ENCODE measurements around the gene IHH.

The IHH gene

DNA sequence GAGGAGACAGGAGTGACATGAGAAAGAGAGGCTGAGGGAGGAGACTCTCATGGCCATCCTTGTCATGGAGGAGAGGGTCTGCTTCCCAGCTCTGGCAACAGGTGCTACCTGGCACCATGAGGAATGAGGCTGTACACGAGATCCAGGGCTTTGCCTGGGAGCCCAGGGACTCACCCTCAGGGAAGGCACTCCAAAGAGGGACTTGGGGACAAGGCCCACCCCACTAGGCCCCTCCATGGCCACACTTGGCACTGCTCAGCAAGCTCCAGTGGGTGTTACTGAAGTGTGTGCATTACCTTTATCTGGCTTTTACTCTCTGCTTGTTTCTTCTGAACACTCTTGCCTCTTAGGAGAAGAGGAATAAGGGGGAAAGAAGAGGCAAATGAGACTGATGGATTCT is 22.1 kb downstream of the IHH start:
- no peak for DNase-seq (ENCODE audit: low spot score)

DNA sequence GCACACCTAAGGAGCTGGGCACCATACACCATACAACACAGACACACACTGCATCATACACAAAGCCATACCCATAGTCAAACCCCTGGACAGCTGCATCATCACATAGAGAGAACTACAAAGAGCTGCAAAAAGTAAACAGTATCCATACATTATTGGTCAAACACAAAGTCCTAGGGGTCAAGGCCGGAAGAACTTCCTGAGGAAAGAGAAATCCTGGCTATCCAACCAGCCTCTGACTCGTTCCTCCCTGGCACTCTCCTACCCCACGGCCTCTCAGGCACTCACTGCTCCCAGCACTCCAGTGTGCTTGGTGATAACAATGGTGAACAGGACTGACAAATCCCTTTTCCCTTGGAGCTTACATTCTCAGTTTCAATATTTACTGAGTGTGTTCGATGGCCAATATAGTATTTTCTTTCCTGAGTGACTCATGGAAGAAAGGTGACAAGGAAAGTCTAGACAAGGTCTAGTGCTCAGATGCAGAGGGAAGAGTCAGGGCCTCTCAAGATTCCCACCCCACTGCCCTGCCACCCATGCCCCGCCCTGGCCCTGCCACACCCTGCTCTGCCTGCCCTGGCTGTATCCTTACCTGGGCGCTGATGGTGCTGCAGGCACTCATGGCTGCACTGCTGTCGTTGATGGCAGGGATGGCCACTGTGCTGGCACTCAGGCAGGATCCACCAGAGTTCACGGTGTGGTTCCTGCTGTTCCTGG is 22.8 kb downstream of the IHH start:
- DNase-seq (ENCODE audit: low spot score): no peak

DNA sequence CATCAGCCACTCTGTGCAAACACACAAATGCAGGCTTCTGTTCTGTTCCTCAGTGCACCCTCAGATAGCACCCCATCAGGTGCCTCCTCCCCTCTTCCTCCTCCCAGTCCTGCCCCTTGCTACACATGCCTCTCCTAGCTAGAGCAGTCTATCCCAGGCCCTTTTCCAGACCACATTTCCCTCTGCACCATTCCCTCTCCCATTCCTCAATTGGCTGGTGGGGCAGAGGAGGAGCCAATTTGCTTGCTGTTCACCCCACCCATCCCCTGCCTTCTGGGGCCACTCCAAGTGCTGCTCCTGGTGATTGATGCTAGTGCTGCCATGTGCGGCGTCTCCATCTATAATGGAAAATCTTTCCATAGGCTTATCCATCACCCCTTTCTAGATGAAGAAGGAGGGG is 24.8 kb downstream of the IHH start:
- no peak for DNase-seq (ENCODE audit: low spot score)

DNA sequence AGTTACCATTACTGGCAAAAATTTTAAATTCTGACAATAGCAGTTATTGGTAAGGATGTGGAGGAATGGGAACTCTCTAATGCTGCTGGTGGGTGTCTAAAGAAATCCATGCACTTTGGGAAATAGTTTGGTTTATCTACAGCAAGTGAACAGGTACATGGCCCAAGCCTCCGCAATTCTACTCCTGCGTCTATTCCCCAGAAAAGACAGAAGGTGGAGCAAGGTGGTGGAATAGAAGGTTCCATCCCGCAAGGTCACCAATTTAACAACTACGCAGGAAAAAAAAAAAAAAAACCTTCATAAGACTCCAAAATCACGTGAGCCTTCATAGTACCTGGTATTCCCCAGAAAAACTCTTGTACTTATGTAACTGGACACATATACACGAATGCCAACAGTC is 25.9 kb downstream of the IHH start:
- DNase-seq (ENCODE audit: low spot score): no peak

- no peak for DNase-seq (ENCODE audit: low spot score)
Observed at GRCh38 chr2:219032051-219032745, 28.5 kb downstream of the IHH start.

DNA sequence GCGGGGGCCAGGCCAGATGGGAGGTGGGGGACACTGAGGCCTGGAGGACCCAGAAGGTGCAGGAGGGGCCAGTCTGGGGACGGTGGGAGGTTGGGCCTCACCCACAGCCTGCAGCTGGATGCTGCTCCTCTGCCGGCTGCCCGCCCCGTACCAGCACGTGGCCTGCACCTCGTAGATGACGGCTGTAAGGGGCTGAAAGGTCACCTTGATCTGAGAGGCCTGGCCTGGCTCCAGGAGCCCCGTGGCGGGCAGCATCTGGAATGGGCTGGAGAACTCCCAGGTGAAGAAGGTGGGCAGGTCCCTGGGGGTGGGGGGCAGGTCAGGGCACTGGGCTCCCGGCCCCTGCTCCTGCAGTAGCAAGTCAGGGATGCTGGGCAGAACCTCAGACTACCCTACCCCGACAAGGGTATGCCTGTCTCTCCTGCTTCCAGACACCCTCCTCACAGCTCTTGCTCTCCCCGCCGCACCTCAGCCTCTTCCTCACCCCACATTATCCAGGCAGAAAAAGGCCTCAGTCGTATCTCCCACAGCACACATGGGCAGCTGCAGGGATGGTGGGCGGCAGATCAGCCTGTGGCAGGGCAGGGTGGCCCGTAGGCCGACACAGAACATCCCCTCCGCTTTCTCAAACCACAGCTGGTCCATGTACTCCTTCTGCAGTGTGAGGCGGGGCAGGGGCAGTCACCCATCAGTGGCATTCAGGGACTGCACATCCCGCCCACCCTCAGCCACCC is 29.5 kb downstream of the IHH start:
- DNase-seq (ENCODE audit: low spot score): no peak

- DNase-seq (ENCODE audit: low spot score): no peak
Observed at GRCh38 chr2:219030177-219030940, 30.4 kb downstream of the IHH start.

GRCh38 chr2:219029829-219030165 is 30.9 kb downstream of the IHH start:
- DNase-seq (ENCODE audit: low spot score): peak; percentile 79

DNA sequence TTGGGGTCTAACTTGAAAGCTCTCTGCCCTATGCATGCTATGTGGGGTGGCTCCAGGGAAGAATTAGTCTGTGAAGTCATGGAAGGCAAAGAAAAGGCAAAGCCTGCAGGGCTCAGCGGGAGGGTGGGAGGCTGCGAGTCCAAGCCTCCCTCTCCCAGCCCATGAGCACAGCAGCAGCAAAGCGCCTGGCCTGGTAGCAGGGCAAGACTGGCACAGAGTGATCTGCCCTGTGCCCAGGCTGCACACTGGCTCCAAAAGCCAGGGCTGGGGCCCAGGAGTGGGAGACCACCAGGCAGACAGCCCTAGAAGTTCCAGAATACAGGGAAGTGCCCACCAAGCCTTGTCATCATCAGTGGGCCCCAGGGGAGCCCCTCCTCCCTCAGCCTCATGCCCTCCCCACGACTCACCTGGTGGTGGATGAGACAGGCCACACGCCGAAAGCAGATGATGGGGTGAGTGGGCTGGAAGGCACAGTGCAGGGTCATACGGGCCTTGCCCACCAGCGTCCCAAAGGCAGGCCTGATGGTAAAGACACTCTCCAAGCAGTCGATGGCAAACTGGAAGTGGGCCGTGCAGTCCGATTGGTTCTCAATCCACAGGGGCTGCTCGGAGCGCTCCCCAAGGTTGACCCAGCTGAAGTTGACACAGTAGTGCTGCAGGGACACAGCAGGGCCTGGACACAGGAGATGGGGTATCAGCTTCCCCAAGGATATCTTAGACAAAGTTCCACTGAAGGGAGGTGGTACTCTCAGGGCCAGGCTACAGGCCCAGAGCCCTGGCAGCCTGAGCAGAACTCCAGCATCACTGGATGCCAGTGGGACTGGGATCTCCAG is 31.5 kb downstream of the IHH start:
- DNase-seq (ENCODE audit: low spot score): no peak

GRCh38 chr2:219028141-219028540 is 32.6 kb downstream of the IHH start:
- no peak for DNase-seq (ENCODE audit: low spot score)

DNA sequence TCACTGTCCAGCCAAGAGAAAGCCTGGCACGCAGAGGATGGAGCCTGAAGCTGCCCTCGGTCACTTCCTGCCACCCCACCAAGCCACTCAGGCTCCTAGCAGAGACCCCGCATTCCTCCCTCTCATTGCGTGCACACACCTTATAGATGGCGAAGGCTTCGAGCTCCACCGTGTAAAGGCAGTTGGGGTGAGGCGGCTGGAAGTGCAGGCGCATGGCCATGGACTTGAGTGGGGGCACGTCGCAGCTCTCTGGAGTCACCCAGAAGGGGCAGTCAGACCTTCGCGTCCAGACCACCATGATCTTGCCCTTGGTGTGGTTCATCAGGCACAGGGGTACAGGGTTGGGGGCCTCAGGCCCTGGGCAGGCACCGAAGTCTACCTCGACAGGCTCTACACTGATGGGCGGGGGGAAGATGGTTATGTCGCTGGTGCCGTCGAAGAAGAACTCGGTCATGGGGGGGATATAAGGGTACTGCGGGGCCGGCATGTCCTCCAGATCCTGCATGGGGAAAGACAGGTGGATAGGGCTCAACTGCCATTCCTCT is 33.1 kb downstream of the IHH start:
- no peak for DNase-seq (ENCODE audit: low spot score)

DNA sequence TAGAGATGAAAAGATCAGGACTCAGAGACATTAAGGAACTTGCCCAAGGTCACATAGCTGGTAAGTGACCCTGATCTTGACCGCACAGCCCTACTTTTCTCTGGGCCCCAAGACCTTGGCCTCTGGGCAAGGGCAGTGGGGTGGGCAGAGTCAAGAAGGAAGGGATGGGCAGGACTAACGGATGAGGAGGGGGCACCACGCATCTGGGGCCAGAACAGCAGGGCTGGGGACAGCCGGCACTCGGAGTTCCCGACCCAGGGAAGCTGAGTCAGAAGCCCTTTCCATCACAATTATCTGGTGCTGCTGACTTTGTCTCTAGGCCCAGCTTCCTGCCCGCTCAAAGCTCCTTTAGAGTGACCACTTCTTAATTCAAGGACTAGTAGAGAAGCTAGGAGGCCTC is 33.8 kb downstream of the IHH start:
- DNase-seq (ENCODE audit: low spot score): no peak

DNA sequence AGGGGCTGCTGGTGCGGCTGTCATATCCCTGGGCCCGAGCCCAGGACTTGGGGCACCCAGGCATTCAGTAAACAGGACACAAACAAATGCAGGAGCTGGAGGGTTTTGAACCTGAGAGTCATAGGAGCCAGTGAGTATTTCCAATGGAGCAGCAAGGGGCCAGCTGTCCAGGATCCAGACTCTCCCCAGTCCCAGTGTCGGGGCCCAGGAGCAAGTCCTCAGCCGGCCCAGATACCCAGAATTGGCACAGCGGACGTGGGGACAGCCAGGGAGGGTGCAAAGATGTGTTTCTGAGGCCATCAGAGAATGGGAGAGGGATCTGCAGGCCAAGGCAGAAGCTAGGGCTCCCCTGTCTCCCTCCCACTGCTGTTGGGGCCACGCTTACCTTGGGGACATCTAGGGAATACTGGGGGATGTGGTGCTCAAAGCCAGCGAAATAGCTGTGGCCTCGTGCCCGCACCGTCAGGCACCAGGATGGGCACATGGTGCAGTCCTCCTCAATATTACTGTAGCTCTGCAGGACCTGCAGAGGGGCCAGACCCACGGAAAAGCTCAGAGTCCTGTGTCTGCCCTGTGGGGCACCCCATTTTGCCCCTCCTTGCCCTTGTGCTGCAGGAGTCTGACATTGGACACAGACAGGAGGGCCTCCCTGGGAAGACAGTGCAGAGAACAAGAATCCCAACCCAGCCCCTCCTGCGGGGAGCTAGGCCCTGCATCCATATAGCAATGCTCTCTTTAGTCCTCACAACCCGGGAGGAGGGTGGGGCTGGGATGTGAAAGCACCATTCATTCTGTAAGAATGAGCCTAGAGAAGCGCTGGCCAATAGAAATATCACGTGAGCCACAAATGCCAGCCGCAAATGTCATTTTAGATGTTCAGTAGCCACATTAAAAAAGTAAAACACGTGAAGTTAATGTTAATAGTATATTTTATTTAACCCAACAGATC is 34.8 kb downstream of the IHH start:
- peak; percentile 89 for DNase-seq (ENCODE audit: low spot score)

GRCh38 chr2:219024059-219024458 is 36.7 kb downstream of the IHH start:
- DNase-seq (ENCODE audit: low spot score): no peak

DNA sequence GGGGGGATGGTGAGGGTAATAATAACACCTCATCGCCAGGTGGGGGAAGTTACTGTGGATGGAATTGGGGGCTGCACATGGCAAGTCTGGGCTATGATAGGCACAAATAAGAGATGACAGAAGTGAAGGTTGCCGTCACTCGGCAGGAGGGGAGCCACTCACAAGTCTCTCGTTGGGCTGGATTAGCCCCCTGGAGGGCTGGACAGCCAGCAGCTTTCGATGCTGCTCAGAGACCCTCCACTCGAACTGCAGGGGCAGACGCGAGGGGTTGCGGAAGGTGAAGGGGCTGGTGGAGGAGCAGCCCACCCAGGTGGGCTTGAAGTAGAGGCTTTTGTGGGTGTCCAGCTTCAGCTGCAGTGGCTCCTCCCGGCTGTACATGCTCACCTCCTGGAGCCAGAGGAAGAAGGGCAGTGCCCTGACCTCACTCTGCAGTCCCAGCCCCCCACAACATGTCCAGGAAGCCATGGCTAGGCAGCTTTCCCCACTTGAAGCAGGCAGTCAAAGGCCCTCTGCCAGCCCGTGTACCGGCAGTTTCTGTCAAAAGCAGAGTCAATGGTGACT is 37.6 kb downstream of the IHH start:
- no peak for DNase-seq (ENCODE audit: low spot score)

DNA sequence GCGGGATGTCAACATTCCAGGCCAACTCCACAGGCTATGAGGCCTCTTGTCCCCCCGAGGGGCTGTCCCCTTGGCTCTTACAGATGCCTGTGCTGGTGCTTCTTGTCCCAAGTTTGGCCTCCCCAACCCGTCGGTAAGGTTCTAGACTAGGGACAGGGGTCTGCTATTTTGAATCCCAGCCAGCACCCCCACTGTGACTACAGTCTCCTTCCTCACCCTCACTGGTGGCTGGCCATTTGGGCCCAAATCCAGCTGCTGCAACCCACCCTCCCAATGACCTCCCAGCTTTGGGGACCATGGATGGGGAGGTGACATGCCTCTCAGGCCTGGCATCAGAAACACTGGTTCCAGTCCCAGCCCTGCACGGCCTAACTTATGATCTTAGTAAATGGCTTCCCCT is 38.1 kb downstream of the IHH start:
- no peak for DNase-seq (ENCODE audit: low spot score)

DNA sequence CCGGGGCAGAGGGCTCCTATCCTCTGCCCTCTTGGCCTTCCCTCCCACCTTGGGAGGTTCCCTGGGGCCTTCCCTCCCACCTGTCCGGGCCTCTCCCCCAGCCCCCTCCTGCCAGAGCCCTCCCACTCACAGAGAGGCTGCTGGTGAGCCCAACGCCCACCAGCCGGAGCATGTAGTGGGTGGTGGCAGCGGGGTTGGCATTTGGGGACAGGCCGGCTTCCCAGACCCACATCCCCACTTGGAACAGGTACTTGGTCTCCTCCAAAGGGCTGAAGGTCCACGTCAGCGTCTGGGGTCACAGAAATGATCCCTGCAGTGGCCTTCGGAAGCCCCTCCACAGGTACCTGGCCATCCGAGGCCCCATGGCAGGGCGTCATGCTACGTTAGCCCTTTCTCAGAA is 38.7 kb downstream of the IHH start:
- no peak for DNase-seq (ENCODE audit: low spot score)

DNA sequence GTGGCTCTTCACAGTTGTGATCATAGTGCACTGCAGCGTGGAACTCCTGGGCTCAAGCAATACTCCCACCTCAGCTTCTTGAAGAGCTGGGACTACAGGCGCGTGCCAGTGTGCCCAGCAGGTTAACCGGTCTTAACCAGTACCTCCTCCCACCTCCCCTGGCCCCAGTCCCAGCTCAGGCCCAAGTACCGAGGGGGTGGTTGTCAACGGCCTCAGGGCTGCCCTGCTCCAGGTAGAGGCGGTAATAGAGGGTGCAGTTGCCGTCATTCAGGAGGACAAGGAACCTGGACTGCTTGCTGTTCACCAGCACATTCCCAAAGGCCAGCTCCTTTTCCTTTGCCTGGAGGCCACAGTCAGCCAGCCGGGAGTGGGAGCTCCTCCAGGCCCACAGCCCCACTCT is 39.1 kb downstream of the IHH start:
- no peak for DNase-seq (ENCODE audit: low spot score)

DNA sequence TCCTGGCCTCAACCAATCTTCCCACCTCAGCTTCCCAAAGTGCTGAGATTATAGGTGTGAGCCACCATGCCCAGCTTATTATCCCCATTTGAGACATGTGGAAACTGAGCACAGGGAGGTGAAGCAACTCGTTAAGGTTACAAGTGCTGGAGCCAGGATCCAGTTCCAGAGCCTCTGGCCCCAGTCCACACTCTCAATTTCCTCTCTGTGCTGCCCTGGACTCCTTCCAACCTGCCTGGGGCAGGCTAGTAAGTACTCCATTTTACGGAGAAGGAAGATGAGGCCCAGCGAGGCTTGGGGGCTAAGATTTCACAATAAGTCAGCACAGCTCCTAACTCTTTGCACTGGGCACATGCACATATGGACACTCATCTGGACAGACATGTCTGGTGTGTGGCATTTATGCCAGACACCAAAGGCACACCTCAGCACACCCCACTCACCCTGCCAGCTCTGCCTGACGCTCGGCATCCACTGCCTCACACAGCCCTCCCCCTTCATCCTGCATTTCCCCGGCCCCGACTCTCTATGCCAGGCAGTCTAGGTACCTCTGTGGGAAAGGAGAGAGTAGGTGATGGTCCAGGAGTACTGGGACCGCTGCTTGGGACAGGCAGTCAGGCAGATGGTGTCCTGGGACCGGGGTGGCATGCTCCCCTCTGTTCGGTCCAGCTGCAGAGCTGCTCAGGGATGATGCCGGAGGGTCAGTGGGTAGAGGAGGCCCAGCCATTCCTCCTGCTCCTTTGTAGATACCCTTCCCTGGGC is 39.9 kb downstream of the IHH start:
- no peak for DNase-seq (ENCODE audit: low spot score)

All from putamen (tissue), 1 donor.